GM19023 (cell line): ENCODE measurements around the gene GABRR3.

Source experiments
- ATAC-seq: cut with Tn5 transposase; IDR thresholded peaks from one replicate; pipeline ENCODE4 v1.9.1; 2021; ENCODE audit warnings: mild to moderate bottlenecking, moderate library complexity; ENCODE audit not compliant: unreplicated experiment

The GABRR3 gene

GRCh38 chr3:97959872-97960271, 75.2 kb downstream of the GABRR3 start:
- no peak for ATAC-seq

GRCh38 chr3:97958796-97959195, 76.3 kb downstream of the GABRR3 start:
- ATAC-seq: no peak

DNA sequence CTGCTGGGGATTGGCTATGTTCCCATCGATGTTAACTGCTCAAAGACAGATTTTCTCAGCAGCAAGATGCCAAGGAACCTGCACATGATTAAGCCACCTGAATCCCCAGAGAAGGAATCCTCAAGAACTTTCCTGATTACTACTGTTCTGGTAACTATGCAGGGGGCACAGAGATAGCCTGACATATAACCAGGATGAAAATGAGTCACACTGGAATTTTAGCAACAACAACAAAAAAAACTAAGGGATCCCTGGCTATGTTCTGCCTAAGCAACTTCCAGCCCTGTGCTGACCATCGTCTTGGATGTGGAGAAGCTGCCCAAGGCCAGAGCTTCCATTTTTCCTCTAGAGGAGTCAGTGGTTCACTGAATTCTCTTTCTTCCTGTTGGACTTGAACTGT, 76.7 kb downstream of the GABRR3 start:
- no peak for ATAC-seq

DNA sequence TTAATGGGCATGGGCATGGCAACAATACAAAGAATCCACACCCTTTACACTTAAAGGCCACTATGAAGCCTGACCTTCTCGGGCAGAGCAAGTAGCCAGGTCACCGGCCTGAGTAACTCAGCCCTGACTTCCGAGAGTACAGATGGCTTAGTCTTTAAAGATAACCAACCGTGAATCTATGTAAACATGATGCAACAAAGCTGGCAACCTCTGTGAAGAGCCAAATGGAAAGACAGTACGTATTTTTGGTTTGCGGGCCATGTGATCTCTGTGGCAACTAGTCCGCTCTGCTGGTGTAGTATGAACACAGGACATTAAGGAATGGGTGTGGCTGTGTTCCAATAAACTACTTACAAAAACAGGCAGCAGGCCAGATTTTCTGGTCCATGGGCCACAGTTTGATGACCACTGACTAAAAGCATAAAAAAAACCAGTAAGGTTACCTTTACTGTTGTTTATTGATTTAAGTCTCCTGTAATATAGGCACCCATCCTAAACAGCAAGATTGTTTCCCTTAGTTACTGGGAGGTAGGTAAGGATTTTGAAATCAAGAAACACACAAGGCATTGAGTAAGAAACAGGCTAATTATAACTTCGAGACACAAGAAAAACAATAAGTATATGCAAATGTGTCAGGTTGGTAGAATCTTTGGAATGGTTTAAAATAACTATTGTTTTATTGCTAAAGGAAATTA, 77.4 kb downstream of the GABRR3 start:
- ATAC-seq: no peak

DNA sequence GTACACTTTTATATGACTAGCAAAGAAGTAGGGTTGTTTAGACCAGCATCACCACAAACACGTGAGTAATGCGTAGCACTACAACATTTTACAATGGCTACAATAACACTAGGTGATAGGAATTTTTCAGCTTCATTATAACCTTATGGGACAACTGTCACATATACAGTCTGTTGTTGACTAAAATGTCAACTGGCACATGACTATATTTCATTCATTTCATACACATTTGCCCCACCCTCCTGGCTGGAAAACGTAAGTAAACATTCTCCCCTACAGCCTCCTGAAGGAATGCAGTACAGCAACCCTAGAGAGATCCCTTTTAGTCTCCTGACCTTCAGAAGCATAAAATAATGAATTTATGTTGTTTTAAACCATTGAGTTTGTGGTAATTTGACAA, 79.1 kb downstream of the GABRR3 start:
- ATAC-seq: no peak

GRCh38 chr3:97954228-97954827, 80.8 kb downstream of the GABRR3 start:
- no peak for ATAC-seq

- no peak for ATAC-seq
Measured at GRCh38 chr3:97952872-97953271, 82.2 kb downstream of the GABRR3 start.

DNA sequence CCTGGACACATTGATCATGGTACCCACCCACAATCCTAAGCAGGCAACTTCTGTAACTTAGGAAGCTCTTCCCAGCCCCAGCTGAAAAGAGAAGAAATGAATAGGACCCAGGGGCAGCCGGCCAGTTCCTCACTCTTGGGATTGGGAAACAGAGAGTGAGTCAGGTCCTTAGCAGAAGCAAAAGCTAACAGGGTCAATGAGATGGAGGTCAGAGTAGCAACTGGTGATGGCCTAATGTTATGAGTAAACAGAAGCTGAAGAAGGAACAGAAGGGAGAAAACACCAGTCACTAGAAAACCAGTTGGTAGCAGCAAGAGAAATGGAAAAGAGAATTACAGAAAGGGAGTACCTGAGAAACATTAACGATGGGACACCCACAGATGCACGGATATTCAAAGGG, 82.8 kb downstream of the GABRR3 start:
- ATAC-seq: no peak

- ATAC-seq: no peak
Measured at GRCh38 chr3:97950360-97950759, 84.8 kb downstream of the GABRR3 start.

DNA sequence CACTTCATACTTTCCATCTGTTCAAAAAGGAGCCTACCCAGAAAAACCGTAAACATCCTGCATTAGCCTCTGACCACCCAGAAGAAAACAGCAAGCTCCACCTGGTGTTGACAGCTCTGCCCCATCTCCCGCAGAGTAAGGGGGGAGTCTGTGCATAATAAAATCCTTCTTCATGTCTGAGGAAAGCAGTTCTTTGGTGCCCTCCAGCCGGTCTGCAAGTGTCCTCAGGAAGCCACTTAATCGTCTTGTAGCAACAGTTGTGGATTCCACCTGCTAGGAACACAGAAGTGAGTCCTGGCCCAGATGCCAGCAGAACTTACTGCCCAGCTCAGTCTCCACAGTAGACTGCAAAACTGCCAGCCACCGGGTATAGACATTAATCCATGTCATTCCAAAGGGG, 85.4 kb downstream of the GABRR3 start:
- no peak for ATAC-seq

- ATAC-seq: no peak
Measured at GRCh38 chr3:97949110-97949485, 86.0 kb downstream of the GABRR3 start.

- no peak for ATAC-seq
Measured at GRCh38 chr3:97948351-97949109, 86.6 kb downstream of the GABRR3 start.

- ATAC-seq: no peak
Measured at GRCh38 chr3:97942801-97943546, 92.1 kb downstream of the GABRR3 start.

- no peak for ATAC-seq
Measured at GRCh38 chr3:97940034-97940433, 95.1 kb downstream of the GABRR3 start.

DNA sequence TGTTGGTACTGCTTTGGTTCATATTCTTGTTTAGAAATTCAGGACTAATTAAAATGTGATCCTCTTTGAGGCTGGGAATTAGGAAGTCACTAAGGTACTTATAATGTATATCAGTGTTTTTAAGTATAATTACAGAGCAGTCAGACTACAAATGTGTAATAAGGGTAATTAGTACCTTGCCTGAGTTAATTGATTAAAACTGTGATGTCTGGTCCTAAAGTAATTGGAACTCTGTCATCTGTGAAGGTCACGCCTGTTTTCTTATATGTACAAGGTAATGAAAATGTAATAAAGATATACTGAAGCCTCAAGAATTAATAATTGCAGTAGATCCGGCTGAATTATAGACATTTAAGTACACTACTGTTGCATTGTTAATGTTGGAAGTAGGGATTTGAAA, 95.7 kb downstream of the GABRR3 start:
- no peak for ATAC-seq

DNA sequence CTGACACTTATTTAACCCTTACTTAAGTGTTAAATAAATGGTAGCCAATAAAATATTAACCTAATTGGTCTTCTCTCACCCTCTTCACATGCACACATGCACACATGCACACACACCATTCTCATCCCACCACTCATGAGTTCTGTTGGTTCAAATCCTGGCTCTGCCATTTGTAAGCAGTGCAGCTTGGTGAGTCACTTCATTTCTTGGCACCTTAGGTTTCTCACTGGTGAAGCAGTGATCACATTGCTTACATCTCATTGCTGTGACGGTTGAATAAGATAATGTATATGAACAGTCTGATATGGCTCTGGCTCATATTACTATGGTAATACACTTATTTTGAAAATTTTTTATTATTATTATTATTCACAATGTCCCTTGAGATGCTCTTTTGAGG, 96.7 kb downstream of the GABRR3 start:
- ATAC-seq: no peak

DNA sequence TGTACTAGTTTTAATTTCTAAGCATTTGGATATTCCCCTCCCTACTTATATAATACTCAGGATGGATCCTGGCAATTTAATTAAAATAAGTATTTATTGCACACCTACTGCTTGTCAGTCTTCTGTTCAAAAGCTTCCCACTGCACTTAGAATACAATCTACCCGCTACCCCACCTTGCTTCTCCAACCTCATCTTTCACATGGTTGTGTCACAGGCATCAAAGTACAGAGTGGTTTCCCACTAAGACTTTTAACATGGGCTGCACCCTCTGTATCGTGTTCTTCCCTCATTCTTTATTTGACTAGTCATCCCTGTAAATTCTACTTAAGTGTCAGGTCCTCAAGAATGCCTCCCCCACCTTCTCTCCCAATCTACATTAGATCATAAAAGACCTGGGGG, 97.9 kb downstream of the GABRR3 start:
- no peak for ATAC-seq

DNA sequence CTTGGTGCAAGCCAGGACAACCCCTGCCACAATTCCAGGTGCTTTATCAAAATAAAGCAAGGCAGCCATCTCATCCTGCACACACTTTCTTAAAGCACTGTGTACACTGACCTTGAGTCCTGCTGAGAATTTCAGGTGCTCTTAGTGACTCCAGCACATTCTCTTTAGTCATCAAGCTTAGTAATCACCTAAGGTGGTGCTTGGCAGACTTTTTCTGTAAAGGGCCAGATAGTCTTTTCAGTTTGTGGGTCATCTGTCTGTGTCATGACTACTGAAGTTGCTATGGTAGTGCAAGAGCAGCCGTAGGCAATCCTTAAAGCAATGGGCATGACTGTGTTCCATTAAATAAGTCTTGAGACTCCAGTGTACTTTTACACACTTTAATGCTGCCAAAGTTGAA, 99.3 kb downstream of the GABRR3 start:
- no peak for ATAC-seq
